Endothelial cell of umbilical vein (primary cell): ENCODE results near the gene PPP1R1C. TPM values are rescaled to one million over a fixed set of nuclear protein-coding genes. Genes with fewer than 3 reads are reported as not detected.

Experiments
- BruUV-seq: library from RNA; stranded (reverse); fragments of 400-500 nt; replicated peaks from 2 replicates; lab custom pipeline; 2021; lab: Mats Ljungman, UMichigan
- CTCF ChIA-PET: fragments of 300-600, 350-600 bp; sonication (Branson Sonifier 250); formaldehyde crosslinking; loops from one replicate; lab custom pipeline; 2021; ENCODE audit warnings: antibody characterized with exemption, inconsistent platforms; lab: Charles Lee
- POLR2A ChIA-PET: fragments of 300-600, 350-600 bp; sonication (Branson Sonifier 250); formaldehyde crosslinking; loops from one replicate; lab custom pipeline; 2021; ENCODE audit warnings: antibody characterized with exemption, inconsistent platforms; lab: Charles Lee
- DNase-seq: peaks from one replicate; pipeline ENCODE4 v3.0.0-alpha.2; 2011; ENCODE audit warnings: low read depth, low spot score
- FAIRE-seq: peaks from 2 replicates; lab custom pipeline; 2011; peaks lifted over from hg19 to GRCh38; lab: Jason Lieb, UNC
- H2AFZ ChIP-seq: 2 replicates; pipeline ENCODE4 v1.6.0; 2012; ENCODE audit warnings: low read depth, low read length, control low read depth, inconsistent platforms
- H3K27ac ChIP-seq: 2 replicates; pipeline ENCODE4 v1.5.1; 2011; ENCODE audit warnings: low read depth, mild to moderate bottlenecking, control low read depth, low read length, moderate library complexity; ENCODE audit not compliant: insufficient read depth
- H3K27me3 ChIP-seq, 2 experiments: 2 replicates each; pipeline versions ENCODE4 v1.6.0 to v1.6.1; 2011; ENCODE audit warnings: low read length in 2 of 2, mixed read lengths in 1 of 2; ENCODE audit not compliant: control insufficient read depth in 2 of 2, insufficient read depth in 2 of 2
- H3K36me3 ChIP-seq, 2 experiments: 2 replicates in 1 of 2; 3 replicates in 1 of 2; pipeline ENCODE4 v1.5.1; 2011; ENCODE audit warnings: low read length in 2 of 2, mild to moderate bottlenecking in 1 of 2, moderate library complexity in 1 of 2; ENCODE audit not compliant: control insufficient read depth in 2 of 2, insufficient read depth in 2 of 2; ENCODE audit errors: extremely low read depth in 1 of 2
- H3K4me1 ChIP-seq: 3 replicates; pipeline ENCODE4 v1.5.1; 2011; ENCODE audit warnings: mild to moderate bottlenecking, low read length; ENCODE audit not compliant: control insufficient read depth, insufficient read depth; ENCODE audit errors: extremely low read depth
- H3K4me2 ChIP-seq: 2 replicates; pipeline ENCODE4 v1.6.1; 2011; ENCODE audit warnings: low read length, control low read depth, mixed read lengths; ENCODE audit not compliant: insufficient read depth
- H3K4me3 ChIP-seq, 3 experiments: fragments of 200-600 bp in 1 of 3; sonication (generic), shearing (Covaris generic) in 1 of 3; replicated peaks in 1 of 3; 2 replicates each; pipeline ENCODE4 v1.5.1; 2011 to 2016; ENCODE audit warnings: control low read depth in 3 of 3, low read length in 3 of 3, mild to moderate bottlenecking in 2 of 3, inconsistent platforms in 1 of 3, low read depth in 1 of 3, moderate library complexity in 1 of 3; ENCODE audit not compliant: insufficient read depth in 1 of 3
- H3K79me2 ChIP-seq: 2 replicates; pipeline ENCODE4 v1.6.0; 2012; ENCODE audit warnings: low read length, inconsistent platforms; ENCODE audit not compliant: control insufficient read depth, insufficient read depth
- H3K9ac ChIP-seq: replicated peaks from 2 replicates; pipeline ENCODE3; 2011; ENCODE audit warnings: low read length, control low read depth; ENCODE audit not compliant: insufficient read depth; ENCODE audit errors: extremely low read depth
- H3K9me1 ChIP-seq: replicated peaks from 3 replicates; pipeline ENCODE4 v1.6.0; 2011; ENCODE audit warnings: mild to moderate bottlenecking, low read length; ENCODE audit not compliant: control insufficient read depth, insufficient read depth; ENCODE audit errors: extremely low read depth
- H3K9me3 ChIP-seq: replicated peaks from 2 replicates; pipeline ENCODE4 v1.5.1; 2012; ENCODE audit warnings: low read length, inconsistent platforms; ENCODE audit not compliant: control insufficient read depth, insufficient read depth
- H4K20me1 ChIP-seq: replicated peaks from 2 replicates; pipeline ENCODE3; 2011; ENCODE audit warnings: mild to moderate bottlenecking, low read length; ENCODE audit not compliant: control insufficient read depth, insufficient read depth; ENCODE audit errors: extremely low read depth
- EZH2 ChIP-seq: IDR thresholded peaks from 2 replicates; pipeline ENCODE4 v1.6.1; 2012; ENCODE audit warnings: borderline replicate concordance, low read depth, mild to moderate bottlenecking, moderate library complexity, low read length, inconsistent platforms; ENCODE audit not compliant: severe bottlenecking
- FOS ChIP-seq: IDR thresholded peaks from 2 replicates; pipeline ENCODE4 v1.6.1; 2011; ENCODE audit warnings: mild to moderate bottlenecking, low read length, moderate library complexity, borderline replicate concordance; ENCODE audit not compliant: insufficient read depth
- GATA2 ChIP-seq: IDR thresholded peaks from 2 replicates; pipeline ENCODE4 v1.7.0; 2011; ENCODE audit warnings: low read depth, mild to moderate bottlenecking, moderate library complexity, mixed read lengths, low read length; ENCODE audit not compliant: insufficient read length, insufficient read depth
- JUN ChIP-seq: IDR thresholded peaks from 2 replicates; pipeline ENCODE4 v1.6.1; 2011; ENCODE audit warnings: borderline replicate concordance, low read depth; ENCODE audit not compliant: insufficient read length, insufficient read depth
- MYC ChIP-seq: IDR thresholded peaks from one replicate; pipeline ENCODE4 v1.6.1; 2011; ENCODE audit warnings: mild to moderate bottlenecking, low read depth, low read length
- POLR2A ChIP-seq: IDR thresholded peaks from 2 replicates; pipeline ENCODE4 v1.6.1; 2012; ENCODE audit warnings: low read depth, mild to moderate bottlenecking, control low read depth, low read length
- POLR2AphosphoS5 ChIP-seq: IDR thresholded peaks from 2 replicates; pipeline ENCODE4 v1.6.1; 2012; ENCODE audit warnings: low read depth, mild to moderate bottlenecking, control low read depth, low read length, moderate library complexity; ENCODE audit not compliant: insufficient read depth
- dilution Hi-C: fragments of 300-500 bp; cut with MboI; formaldehyde crosslinking; loops from one replicate; pipeline ENCODE4 v1.15.0; 2019; ENCODE audit warnings: low sequenced_read_pairs; ENCODE audit not compliant: extremely low pct_ligation_motif_present
- intact Hi-C: fragments of 100-400 bp; cut with micrococcal nuclease; formaldehyde crosslinking; loops from one replicate; pipeline ENCODE4 v1.10.0; 2022
- polyA plus RNA-seq, 4 experiments: library from polyadenylated mRNA; depleted of rRNA in 3 of 4; stranded (reverse) in 3 of 4; unstranded in 1 of 4; fragments of >200 nt; gene quantifications; 2 replicates each; pipeline versions ENCODE4 v1.2.1 to v1.2.3, GENCODE V29; 2011 to 2012; ENCODE audit warnings: missing spikeins in 1 of 4
- total RNA-seq: library from RNA; stranded (reverse); gene quantifications from 2 replicates; pipeline ENCODE4 v1.2.3, GENCODE V29; 2021
- TF ChIP-seq, protein P1 (sequence below): IDR thresholded peaks from 2 replicates; pipeline ENCODE4 v1.6.1; 2011; ENCODE audit not compliant: insufficient read depth, insufficient read length
- TF ChIP-seq, protein P2 (sequence below), 2 donors: IDR thresholded peaks; 1 replicate in 1 of 2; 2 replicates in 1 of 2; pipeline ENCODE4 v1.5.1; 2011; ENCODE audit warnings: low read length in 2 of 2, mild to moderate bottlenecking in 2 of 2, moderate library complexity in 2 of 2, control low read depth in 1 of 2, inconsistent platforms in 1 of 2, low read depth in 1 of 2; ENCODE audit not compliant: insufficient read depth in 1 of 2; ENCODE audit errors: extremely low read depth in 1 of 2

Gene PPP1R1C
- total and polyA plus RNA-seq, 2 donors (not counting 3 experiments of a cell fraction or from before 2014, with no cell fraction given), result 0.26 TPM; not detected in 1

DNA sequence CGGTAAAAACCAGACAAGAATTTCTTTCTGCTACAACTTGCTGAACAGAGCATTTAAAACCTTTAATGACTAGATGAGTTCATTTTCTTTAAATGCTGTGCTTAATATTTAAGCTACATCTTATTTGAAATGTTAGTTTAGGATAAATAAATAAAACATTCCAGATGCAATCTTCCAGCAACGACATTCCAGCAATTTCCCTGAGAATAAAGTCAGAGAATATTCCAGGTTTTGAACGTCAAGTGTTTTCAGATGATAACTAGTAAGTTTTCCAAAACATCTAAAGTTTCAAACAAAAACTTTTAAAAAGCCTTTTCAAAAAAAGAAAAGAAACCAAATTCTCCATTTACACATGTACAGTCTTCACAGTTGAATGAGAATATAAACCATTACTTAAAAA is 104.8 kb downstream of the PPP1R1C start:
- no TSS peak for BruUV-seq
- no peak overlapping the region for H3K4me2 ChIP-seq
- no peaks in the 10 kb centered on the region for H3K27me3 ChIP-seq
- no peak overlapping the region for H3K27ac ChIP-seq
- H3K4me3 ChIP-seq, result no peak overlapping the region
- DNase-seq (no peak), FAIRE-seq (no peak)
- H2AFZ ChIP-seq, result no peak overlapping the region
- no peak for TF ChIP-seq MYC
- TF ChIP-seq, protein P1, sequence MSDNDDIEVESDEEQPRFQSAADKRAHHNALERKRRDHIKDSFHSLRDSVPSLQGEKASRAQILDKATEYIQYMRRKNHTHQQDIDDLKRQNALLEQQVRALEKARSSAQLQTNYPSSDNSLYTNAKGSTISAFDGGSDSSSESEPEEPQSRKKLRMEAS, result no peak
- TF ChIP-seq EZH2, result no peak
- TF ChIP-seq JUN, result no peak
- no peak for TF ChIP-seq POLR2AphosphoS5
- TF ChIP-seq POLR2A, result no peak
- TF ChIP-seq, protein P2, sequence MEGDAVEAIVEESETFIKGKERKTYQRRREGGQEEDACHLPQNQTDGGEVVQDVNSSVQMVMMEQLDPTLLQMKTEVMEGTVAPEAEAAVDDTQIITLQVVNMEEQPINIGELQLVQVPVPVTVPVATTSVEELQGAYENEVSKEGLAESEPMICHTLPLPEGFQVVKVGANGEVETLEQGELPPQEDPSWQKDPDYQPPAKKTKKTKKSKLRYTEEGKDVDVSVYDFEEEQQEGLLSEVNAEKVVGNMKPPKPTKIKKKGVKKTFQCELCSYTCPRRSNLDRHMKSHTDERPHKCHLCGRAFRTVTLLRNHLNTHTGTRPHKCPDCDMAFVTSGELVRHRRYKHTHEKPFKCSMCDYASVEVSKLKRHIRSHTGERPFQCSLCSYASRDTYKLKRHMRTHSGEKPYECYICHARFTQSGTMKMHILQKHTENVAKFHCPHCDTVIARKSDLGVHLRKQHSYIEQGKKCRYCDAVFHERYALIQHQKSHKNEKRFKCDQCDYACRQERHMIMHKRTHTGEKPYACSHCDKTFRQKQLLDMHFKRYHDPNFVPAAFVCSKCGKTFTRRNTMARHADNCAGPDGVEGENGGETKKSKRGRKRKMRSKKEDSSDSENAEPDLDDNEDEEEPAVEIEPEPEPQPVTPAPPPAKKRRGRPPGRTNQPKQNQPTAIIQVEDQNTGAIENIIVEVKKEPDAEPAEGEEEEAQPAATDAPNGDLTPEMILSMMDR (IDR thresholded peaks at IDR 0.05; ENCODE audit: extremely low read depth in 1 of 2, insufficient read depth in 1 of 2, low read depth in 1 of 2, low read length in 2 of 2), result no peak
- no peak for TF ChIP-seq GATA2
- TF ChIP-seq FOS, result no peak
- ChIA-PET POLR2A (no interaction called here), CTCF (interaction anchor here (0.8 to 6.4 kb wide), 3 partner anchors 10 to 27 kb away, joined by 3 to 33 read pairs (median 3); no protein-coding TSS in a partner anchor)
- H3K9me1 ChIP-seq, result no peaks in the 10 kb centered on the region
- no peak overlapping the region for H3K9ac ChIP-seq
- no peaks in the 10 kb centered on the region for H3K4me1 ChIP-seq
- dilution Hi-C loops (no loop called here), intact Hi-C loops (no loop called here)
- H4K20me1 ChIP-seq, result no peaks in the 10 kb centered on the region
- H3K36me3 ChIP-seq, result no peaks in the 10 kb centered on the region
- no peaks in the 10 kb centered on the region for H3K9me3 ChIP-seq
- H3K79me2 ChIP-seq, result no peaks in the 10 kb centered on the region
